PC-3 (cell line): Measurements from ENCODE around the gene SPATA16. TPM values are rescaled to one million over a fixed set of nuclear protein-coding genes. Genes with fewer than 3 reads are reported as not detected.

Experiments
- ATAC-seq: fragments of 200-7000 bp; cut with Tn5 transposase; 2 replicates; pipeline ENCODE4 v1.9.1; 2020; ENCODE audit warnings: mild to moderate bottlenecking, moderate library complexity
- BruUV-seq: library from RNA; stranded (reverse); fragments of 400-500 nt; replicated peaks from 2 replicates; lab custom pipeline; 2021; lab: Mats Ljungman, UMichigan
- CTCF ChIA-PET: fragments of 300-600 bp; sonication (Branson Sonifier 250); formaldehyde crosslinking; loops from one replicate; lab custom pipeline; 2022; ENCODE audit warnings: antibody characterized with exemption; lab: Charles Lee
- POLR2A ChIA-PET: fragments of 300-600 bp; sonication (Branson Sonifier 250); formaldehyde crosslinking; loops from one replicate; lab custom pipeline; 2022; ENCODE audit warnings: antibody characterized with exemption; ENCODE audit not compliant: unreplicated experiment; lab: Charles Lee
- DNase-seq: peaks from one replicate; pipeline ENCODE4 v3.0.0-alpha.2; 2015
- H2AFZ ChIP-seq: fragments of 300-600 bp; sonication (generic); 2 replicates; pipeline ENCODE4 v1.6.0; 2016; ENCODE audit warnings: antibody characterized with exemption, low read length
- H3F3A ChIP-seq: fragments of 300-600 bp; sonication (generic); one replicate; pipeline ENCODE4 v1.6.0; 2017; ENCODE audit warnings: antibody characterized with exemption, low read length, control low read depth, mild to moderate bottlenecking; ENCODE audit not compliant: unreplicated experiment
- H3K27ac ChIP-seq: fragments of 300-600 bp; sonication (generic); 2 replicates; pipeline ENCODE4 v1.5.1; 2016; ENCODE audit warnings: mild to moderate bottlenecking, low read length
- H3K27me3 ChIP-seq: fragments of 300-600 bp; sonication (generic); 2 replicates; pipeline ENCODE4 v1.6.1; 2016; ENCODE audit warnings: low read length, mixed read lengths
- H3K36me3 ChIP-seq: fragments of 300-600 bp; sonication (generic); 2 replicates; pipeline ENCODE4 v1.6.1; 2016; ENCODE audit warnings: low read depth, mixed run types, low read length, mixed read lengths
- H3K4me1 ChIP-seq: fragments of 300-600 bp; sonication (generic); 2 replicates; pipeline ENCODE4 v1.5.1; 2016; ENCODE audit warnings: low read length; ENCODE audit not compliant: insufficient read depth
- H3K4me2 ChIP-seq: fragments of 300-600 bp; sonication (generic); 2 replicates; pipeline ENCODE4 v1.6.0; 2016; ENCODE audit warnings: low read length
- H3K4me3 ChIP-seq: fragments of 300-600 bp; sonication (generic); 2 replicates; pipeline ENCODE4 v1.5.1; 2016; ENCODE audit warnings: mild to moderate bottlenecking, low read length, mixed read lengths
- H3K79me2 ChIP-seq: fragments of 300-600 bp; sonication (generic); 2 replicates; pipeline ENCODE4 v1.6.1; 2017; ENCODE audit warnings: low read length, mixed read lengths
- H3K9ac ChIP-seq: fragments of 300-600 bp; sonication (generic); 2 replicates; pipeline ENCODE4 v1.6.0; 2016; ENCODE audit warnings: mild to moderate bottlenecking, low read length
- H3K9me2 ChIP-seq: fragments of 300-600 bp; sonication (generic); replicated peaks from 2 replicates; pipeline ENCODE4 v1.6.1; 2016; ENCODE audit warnings: mixed run types, low read length, mixed read lengths
- H3K9me3 ChIP-seq: fragments of 300-600 bp; sonication (generic); 2 replicates; pipeline ENCODE4 v1.6.1; 2016; ENCODE audit warnings: low read length, mixed read lengths
- H4K20me1 ChIP-seq: fragments of 300-600 bp; sonication (generic); 2 replicates; pipeline ENCODE4 v1.6.1; 2016; ENCODE audit warnings: low read length, mixed read lengths
- CTCF ChIP-seq: fragments of 300-600 bp; sonication (generic); conservative IDR thresholded peaks from 2 replicates; pipeline ENCODE4 v1.5.1; 2017; ENCODE audit warnings: antibody characterized with exemption, low read depth, mild to moderate bottlenecking, low read length
- EZH2 ChIP-seq: fragments of 300-600 bp; sonication (generic); IDR thresholded peaks from one replicate; pipeline ENCODE4 v1.6.1; 2017; ENCODE audit warnings: antibody characterized with exemption, mild to moderate bottlenecking, low read length; ENCODE audit not compliant: unreplicated experiment
- EZH2phosphoT487 ChIP-seq: fragments of 300-600 bp; sonication (generic); IDR thresholded peaks from 2 replicates; pipeline ENCODE4 v1.6.1; 2018; ENCODE audit warnings: mild to moderate bottlenecking, antibody characterized with exemption, low read length, borderline replicate concordance
- intact Hi-C: fragments of 100-400 bp; cut with micrococcal nuclease; formaldehyde crosslinking; loops from 2 replicates; pipeline ENCODE4 v1.9.0; 2023
- total RNA-seq: library from RNA; depleted of rRNA; stranded (reverse); fragments of >200 nt; gene quantifications from 2 replicates; pipeline ENCODE4 v1.2.3, GENCODE V29; 2014

Gene SPATA16
- total RNA-seq, 1 experiment from 2014 or later, result not detected

GRCh38 chr3:172915911-172916514 lies 225.0 kb downstream of the SPATA16 start:
- Histone ChIP-seq H2AFZ (no peak overlapping the region), H3K27me3 (peaks cover 40% of the 10 kb centered on the region; the same call in 1 of the 2 replicates), H3F3A (no peaks in the 10 kb centered on the region), H3K4me1 (no peaks in the 10 kb centered on the region), H3K79me2 (no peaks in the 10 kb centered on the region), H4K20me1 (no peaks in the 10 kb centered on the region), H3K27ac (no peak overlapping the region), H3K9me2 (no peaks in the 10 kb centered on the region), H3K9ac (no peak overlapping the region), H3K4me3 (no peak overlapping the region), H3K4me2 (no peak overlapping the region), H3K36me3 (no peaks in the 10 kb centered on the region), H3K9me3 (no peaks in the 10 kb centered on the region)
- no TSS peak for BruUV-seq
- no peak for TF ChIP-seq CTCF
- no peak for TF ChIP-seq EZH2
- TF ChIP-seq EZH2phosphoT487, result no peak
- no peak for DNase-seq
- POLR2A ChIA-PET, result no interaction called here
- no peak for ATAC-seq
- intact Hi-C loops, result no loop called here
- CTCF ChIA-PET, result no interaction called here

DNA sequence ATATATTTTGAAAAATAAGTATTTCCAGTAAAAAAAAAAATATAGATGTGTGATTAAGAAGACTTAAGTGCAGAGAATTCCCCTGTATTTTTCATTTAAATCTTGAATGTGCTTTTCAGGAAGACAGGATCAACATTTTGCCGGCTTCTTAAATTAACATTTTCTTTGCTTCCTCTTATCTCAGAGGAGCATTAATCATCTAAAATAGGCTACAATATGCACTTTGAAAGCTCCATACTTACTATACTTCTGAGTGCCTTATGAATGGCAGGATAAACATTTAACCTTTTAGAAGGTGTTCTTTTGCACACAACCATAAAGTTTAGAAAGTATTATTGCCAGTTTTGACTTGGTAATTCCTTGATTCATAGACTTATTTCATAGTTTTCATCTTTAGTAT lies 226.2 kb downstream of the SPATA16 start:
- intact Hi-C loops, result no loop called here
- ChIA-PET CTCF (no interaction called here), POLR2A (no interaction called here)
- ATAC-seq (peak; percentile 60; the same call in 1 of the 2 replicates), DNase-seq (no peak)
- Histone ChIP-seq H3F3A (no peaks in the 10 kb centered on the region), H3K36me3 (no peaks in the 10 kb centered on the region), H3K9ac (no peak overlapping the region), H2AFZ (no peak overlapping the region), H3K4me3 (no peak overlapping the region), H3K4me1 (no peaks in the 10 kb centered on the region), H4K20me1 (no peaks in the 10 kb centered on the region), H3K27me3 (peaks cover 40% of the 10 kb centered on the region; the same call in 1 of the 2 replicates), H3K9me3 (no peaks in the 10 kb centered on the region), H3K4me2 (no peak overlapping the region), H3K79me2 (no peaks in the 10 kb centered on the region), H3K9me2 (no peaks in the 10 kb centered on the region), H3K27ac (no peak overlapping the region)
- no TSS peak for BruUV-seq
- no peak for TF ChIP-seq EZH2phosphoT487

DNA sequence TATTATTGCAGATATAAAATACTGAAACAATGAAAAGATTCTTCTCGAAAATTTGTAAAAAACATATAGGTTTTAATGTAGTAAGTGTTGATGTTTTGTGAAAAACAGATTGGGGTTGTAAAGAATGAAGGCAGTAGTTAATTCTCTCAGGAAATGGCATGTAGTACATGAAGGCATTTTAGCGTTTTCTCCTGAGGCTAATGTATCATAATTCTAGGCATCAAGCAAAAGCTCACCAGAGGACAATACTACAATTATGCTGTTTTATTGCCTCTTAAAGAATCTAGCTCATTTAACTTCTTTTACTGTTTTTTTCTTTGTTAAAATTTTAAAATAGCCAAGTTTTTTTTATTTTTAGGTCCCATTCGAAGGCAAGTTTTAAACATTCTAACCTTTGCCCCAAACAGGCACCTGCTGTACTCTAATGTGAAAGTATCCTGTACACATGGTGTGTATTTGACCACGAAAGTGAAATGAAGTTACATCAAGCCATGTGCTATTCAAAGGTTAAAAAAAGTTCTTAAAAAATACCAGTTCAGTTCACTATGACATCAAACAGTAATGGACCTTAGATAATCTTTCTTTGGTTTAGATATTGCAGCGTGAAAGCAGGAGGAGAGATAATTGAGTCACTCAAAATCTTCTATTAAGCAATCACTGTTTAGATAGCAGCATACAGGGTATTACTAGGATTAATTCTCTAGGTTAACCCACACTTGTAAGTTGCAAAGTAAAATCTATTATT lies 227.0 kb downstream of the SPATA16 start:
- Histone ChIP-seq H3K4me1 (no peaks in the 10 kb centered on the region), H3K79me2 (no peaks in the 10 kb centered on the region), H4K20me1 (no peaks in the 10 kb centered on the region), H3F3A (no peaks in the 10 kb centered on the region), H2AFZ (no peak overlapping the region), H3K27ac (no peak overlapping the region), H3K36me3 (no peaks in the 10 kb centered on the region), H3K9me3 (no peaks in the 10 kb centered on the region), H3K9me2 (no peaks in the 10 kb centered on the region), H3K27me3 (peaks cover 42% of the 10 kb centered on the region; the same call in 1 of the 2 replicates), H3K4me3 (no peak overlapping the region), H3K4me2 (no peak overlapping the region), H3K9ac (no peak overlapping the region)
- intact Hi-C loops, result no loop called here
- TF ChIP-seq EZH2, result no peak
- TF ChIP-seq EZH2phosphoT487, result no peak
- TF ChIP-seq CTCF, result no peak
- BruUV-seq, result no TSS peak
- ChIA-PET POLR2A (no interaction called here), CTCF (no interaction called here)
- ATAC-seq (no peak), DNase-seq (no peak)
